ENCODE data around the gene SMIM17.

GRCh38 chr19:56643460-56643955 lies 549 bp downstream of the SMIM17 start:
- no peak for TF ChIP-seq EZH2 (IDR thresholded peaks at IDR 0.05; ENCODE audit: insufficient read depth, poor library complexity, severe bottlenecking)
- no peak for TF ChIP-seq EZH2phosphoT487 (IDR thresholded peaks at IDR 0.05; ENCODE audit: insufficient read depth, low read depth)

Measured in GM23248 (cell line).